SU-DHL-6 (cell line): ENCODE data around the gene ALOX5AP.

ENCODE experiments used
- EZH2phosphoT487 ChIP-seq: fragments of 200-600 bp; sonication (generic), shearing (Covaris generic); conservative IDR thresholded peaks from 2 replicates; pipeline ENCODE4 v1.6.1; 2018; ENCODE audit warnings: mild to moderate bottlenecking, antibody characterized with exemption, low read length, moderate library complexity, mixed read lengths
- TF ChIP-seq, protein P1 (sequence below): fragments of 200-600 bp; sonication (generic); IDR thresholded peaks from one replicate; pipeline ENCODE4 v1.5.1; 2017; ENCODE audit warnings: antibody characterized with exemption, mild to moderate bottlenecking, low read length, moderate library complexity; ENCODE audit not compliant: insufficient read depth, poor library complexity, severe bottlenecking

DNA sequence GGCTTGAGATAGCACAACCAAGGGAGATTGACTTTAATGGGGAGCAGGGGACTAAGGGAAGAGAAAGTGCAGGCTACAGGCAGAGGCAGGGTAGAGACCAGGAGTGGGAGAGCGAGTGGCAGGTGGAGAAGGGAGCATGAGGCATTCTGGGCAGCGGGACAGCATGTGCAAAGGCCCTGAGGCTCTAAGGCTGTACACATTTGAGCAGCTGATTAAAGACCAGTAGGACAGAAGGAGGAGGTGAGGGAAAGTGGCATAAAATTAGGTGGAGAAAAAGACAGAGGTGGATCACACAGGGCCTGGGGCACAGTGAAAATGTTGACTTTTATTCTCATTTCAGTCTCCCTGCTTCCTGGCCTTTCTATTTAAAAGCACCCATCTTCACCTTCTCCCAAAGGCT, 74.4 kb downstream of the ALOX5AP start:
- TF ChIP-seq, protein P1, sequence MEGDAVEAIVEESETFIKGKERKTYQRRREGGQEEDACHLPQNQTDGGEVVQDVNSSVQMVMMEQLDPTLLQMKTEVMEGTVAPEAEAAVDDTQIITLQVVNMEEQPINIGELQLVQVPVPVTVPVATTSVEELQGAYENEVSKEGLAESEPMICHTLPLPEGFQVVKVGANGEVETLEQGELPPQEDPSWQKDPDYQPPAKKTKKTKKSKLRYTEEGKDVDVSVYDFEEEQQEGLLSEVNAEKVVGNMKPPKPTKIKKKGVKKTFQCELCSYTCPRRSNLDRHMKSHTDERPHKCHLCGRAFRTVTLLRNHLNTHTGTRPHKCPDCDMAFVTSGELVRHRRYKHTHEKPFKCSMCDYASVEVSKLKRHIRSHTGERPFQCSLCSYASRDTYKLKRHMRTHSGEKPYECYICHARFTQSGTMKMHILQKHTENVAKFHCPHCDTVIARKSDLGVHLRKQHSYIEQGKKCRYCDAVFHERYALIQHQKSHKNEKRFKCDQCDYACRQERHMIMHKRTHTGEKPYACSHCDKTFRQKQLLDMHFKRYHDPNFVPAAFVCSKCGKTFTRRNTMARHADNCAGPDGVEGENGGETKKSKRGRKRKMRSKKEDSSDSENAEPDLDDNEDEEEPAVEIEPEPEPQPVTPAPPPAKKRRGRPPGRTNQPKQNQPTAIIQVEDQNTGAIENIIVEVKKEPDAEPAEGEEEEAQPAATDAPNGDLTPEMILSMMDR: no peak
- no peak for TF ChIP-seq EZH2phosphoT487
